Hepatocyte (in vitro differentiated cells): ENCODE measurements around the gene PHF10. TPM values are rescaled to one million over a fixed set of nuclear protein-coding genes. Genes with fewer than 3 reads are reported as not detected.

Source experiments
- DNase-seq: peaks from one replicate; pipeline ENCODE4 v3.0.0-alpha.2; 2016; ENCODE audit warnings: low spot score
- H2AFZ ChIP-seq: fragments of 200-600 bp; sonication (generic); 2 replicates; pipeline ENCODE4 v1.6.0; 2016; ENCODE audit warnings: antibody characterized with exemption, mild to moderate bottlenecking
- H3K27ac ChIP-seq: fragments of 200-600 bp; sonication (generic); 2 replicates; pipeline ENCODE4 v1.5.1; 2016; ENCODE audit warnings: mild to moderate bottlenecking
- H3K27me3 ChIP-seq: fragments of 200-600 bp; sonication (generic); 2 replicates; pipeline ENCODE4 v1.6.1; 2016
- H3K36me3 ChIP-seq: fragments of 200-600 bp; sonication (generic); replicated peaks from 2 replicates; pipeline ENCODE4 v1.5.1; 2016; ENCODE audit warnings: low read depth; ENCODE audit not compliant: insufficient read depth
- H3K4me1 ChIP-seq: fragments of 200-600 bp; sonication (generic); 2 replicates; pipeline ENCODE4 v1.5.1; 2016; ENCODE audit warnings: mild to moderate bottlenecking, moderate library complexity; ENCODE audit not compliant: insufficient read depth
- H3K4me2 ChIP-seq: fragments of 200-600 bp; sonication (generic); 2 replicates; pipeline ENCODE4 v1.6.0; 2016
- H3K4me3 ChIP-seq: fragments of 200-600 bp; sonication (generic); 2 replicates; pipeline ENCODE4 v1.5.1; 2016; ENCODE audit warnings: mild to moderate bottlenecking
- H3K79me2 ChIP-seq: fragments of 200-600 bp; sonication (generic); 2 replicates; pipeline ENCODE4 v1.6.0; 2017; ENCODE audit warnings: mild to moderate bottlenecking
- H3K9me2 ChIP-seq: fragments of 200-600 bp; sonication (generic); replicated peaks from 2 replicates; pipeline ENCODE4 v1.6.0; 2017; ENCODE audit warnings: mild to moderate bottlenecking; ENCODE audit not compliant: insufficient read depth
- H3K9me3 ChIP-seq: fragments of 200-600 bp; sonication (generic); 2 replicates; pipeline ENCODE4 v1.5.1; 2016; ENCODE audit warnings: low read depth, mild to moderate bottlenecking
- H4K20me1 ChIP-seq: fragments of 200-600 bp; sonication (generic); 2 replicates; pipeline ENCODE4 v1.6.0; 2016; ENCODE audit warnings: mild to moderate bottlenecking; ENCODE audit not compliant: insufficient read depth, poor library complexity, severe bottlenecking
- CTCF ChIP-seq: fragments of 200-600 bp; sonication (generic); IDR thresholded peaks from 2 replicates; pipeline ENCODE4 v1.5.1; 2016; ENCODE audit warnings: antibody characterized with exemption, mild to moderate bottlenecking; ENCODE audit not compliant: poor library complexity
- EZH2 ChIP-seq: fragments of 200-600 bp; sonication (generic); IDR thresholded peaks from 2 replicates; pipeline ENCODE4 v1.6.1; 2016; ENCODE audit warnings: antibody characterized with exemption, mild to moderate bottlenecking, borderline replicate concordance
- EZH2phosphoT487 ChIP-seq: fragments of 200-600 bp; sonication (generic); IDR thresholded peaks from one replicate; pipeline ENCODE4 v1.6.1; 2018; ENCODE audit warnings: antibody characterized with exemption, mild to moderate bottlenecking, low read depth, moderate library complexity; ENCODE audit not compliant: unreplicated experiment, severe bottlenecking
- WGBS: methylation state at CpG from one replicate; pipeline ENCODE4 v1.1.6; 2016; ENCODE audit warnings: low lambda C conversion rate; ENCODE audit errors: missing lambda C conversion rate; 5-methylcytosine and 5-hydroxymethylcytosine counted together
- polyA plus RNA-seq: library from polyadenylated mRNA; unstranded; fragments of >200 nt; fragmentation: Nextera tagmentation; extraction: Ambion mirVana; gene quantifications from 2 replicates; pipeline ENCODE4 v1.2.1, GENCODE V29; 2016
- total RNA-seq: library from RNA; depleted of rRNA; stranded (reverse); fragments of >200 nt; gene quantifications from 2 replicates; pipeline ENCODE4 v1.2.3, GENCODE V29; 2014

Gene PHF10
- total and polyA plus RNA-seq, 2 experiments from 2014 or later, result 30.1 to 41.8 TPM

- H3K9me3 ChIP-seq, result no peaks in the 10 kb centered on the region
- H3K27ac ChIP-seq, result no peak overlapping the region
- 97% methylated on average over 5 of the region's 5 CpGs for WGBS
- no peak overlapping the region for H2AFZ ChIP-seq
- H4K20me1 ChIP-seq, result no peaks in the 10 kb centered on the region
- H3K36me3 ChIP-seq, result no peaks in the 10 kb centered on the region
- H3K4me2 ChIP-seq, result no peak overlapping the region
- no peak for DNase-seq
- no peaks in the 10 kb centered on the region for H3K9me2 ChIP-seq
- H3K79me2 ChIP-seq, result no peaks in the 10 kb centered on the region
- H3K27me3 ChIP-seq, result no peaks in the 10 kb centered on the region
- TF ChIP-seq EZH2phosphoT487 (no peak), EZH2 (no peak), CTCF (no peak)
- peaks cover 6% of the 10 kb centered on the region for H3K4me1 ChIP-seq
- no peak overlapping the region for H3K4me3 ChIP-seq
Measured at GRCh38 chr6:169671563-169671962, 52.7 kb downstream of the PHF10 start.

- no peaks in the 10 kb centered on the region for H3K9me2 ChIP-seq
- H3K4me1 ChIP-seq, result no peaks in the 10 kb centered on the region
- no peak overlapping the region for H3K4me3 ChIP-seq
- no peaks in the 10 kb centered on the region for H3K27me3 ChIP-seq
- H4K20me1 ChIP-seq, result no peaks in the 10 kb centered on the region
- no peaks in the 10 kb centered on the region for H3K36me3 ChIP-seq
- 88% methylated on average over 7 of the region's 7 CpGs for WGBS
- H3K79me2 ChIP-seq, result no peaks in the 10 kb centered on the region
- DNase-seq, result no peak
- H3K4me2 ChIP-seq, result no peak overlapping the region
- H2AFZ ChIP-seq, result no peak overlapping the region
- no peak overlapping the region for H3K27ac ChIP-seq
- H3K9me3 ChIP-seq, result no peaks in the 10 kb centered on the region
- no peak for TF ChIP-seq CTCF
- TF ChIP-seq EZH2phosphoT487, result no peak
- no peak for TF ChIP-seq EZH2
Measured at GRCh38 chr6:169669889-169670288, 54.4 kb downstream of the PHF10 start.

DNA sequence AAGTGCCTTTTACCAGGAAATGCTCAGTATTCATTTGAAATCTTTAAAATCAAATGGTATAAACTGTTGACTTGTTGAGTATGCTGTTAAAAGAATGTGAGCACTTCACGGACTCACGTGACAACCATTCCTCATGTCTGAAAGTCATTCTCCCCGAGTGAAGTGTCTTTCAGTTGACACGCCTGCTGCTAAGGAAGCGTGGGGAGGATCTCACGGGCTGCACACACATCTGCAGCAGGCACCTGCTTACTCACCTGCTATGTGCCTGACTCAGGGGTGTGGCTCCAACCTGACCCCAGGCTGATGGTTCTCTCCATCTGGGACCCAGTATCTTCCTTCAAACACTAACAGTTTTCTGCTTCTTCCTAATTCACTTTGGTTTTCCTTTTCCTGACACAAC is 55.2 kb downstream of the PHF10 start:
- Histone ChIP-seq H3K4me3 (no peak overlapping the region), H3K9me3 (no peaks in the 10 kb centered on the region), H2AFZ (no peak overlapping the region), H3K27me3 (no peaks in the 10 kb centered on the region), H3K9me2 (no peaks in the 10 kb centered on the region), H3K27ac (no peak overlapping the region), H3K79me2 (no peaks in the 10 kb centered on the region), H3K36me3 (no peaks in the 10 kb centered on the region), H3K4me2 (no peak overlapping the region), H3K4me1 (no peaks in the 10 kb centered on the region), H4K20me1 (no peaks in the 10 kb centered on the region)
- WGBS, result 92% methylated on average over 6 of the region's 6 CpGs
- no peak for TF ChIP-seq CTCF
- no peak for DNase-seq

DNA sequence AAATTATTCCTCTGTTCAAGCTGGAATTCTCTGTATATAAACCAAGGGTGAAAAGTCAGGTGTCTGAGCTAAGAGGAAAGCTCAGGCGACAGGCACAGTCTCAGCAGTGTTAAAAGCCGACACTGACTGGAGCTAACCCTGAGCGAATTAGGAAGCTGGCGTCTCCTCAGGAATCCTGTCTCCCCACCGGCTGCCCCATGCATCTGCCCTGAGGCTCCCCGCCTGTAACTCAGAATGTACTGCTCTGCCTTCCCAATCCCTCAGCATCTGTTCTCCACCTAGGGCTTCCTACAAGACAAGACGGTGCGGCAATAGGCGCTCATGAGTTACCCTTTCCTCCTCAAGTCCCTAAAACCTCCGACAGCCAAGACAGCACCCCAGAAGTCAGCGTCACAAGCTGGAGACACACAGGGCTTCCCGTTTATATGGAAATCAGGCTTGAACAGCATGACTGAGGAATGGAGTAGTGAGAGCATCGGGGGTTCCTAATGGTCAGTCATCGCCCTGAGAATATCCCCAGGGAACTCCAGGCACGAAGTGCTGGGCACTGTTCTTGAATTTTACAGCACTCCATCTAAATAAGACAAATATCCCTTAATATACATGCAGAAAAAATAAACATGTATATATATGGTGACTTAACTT is 56.0 kb downstream of the PHF10 start:
- H4K20me1 ChIP-seq, result no peaks in the 10 kb centered on the region
- H3K4me1 ChIP-seq, result no peaks in the 10 kb centered on the region
- DNase-seq, result no peak
- no peaks in the 10 kb centered on the region for H3K27me3 ChIP-seq
- H3K4me2 ChIP-seq, result no peak overlapping the region
- no peaks in the 10 kb centered on the region for H3K79me2 ChIP-seq
- H3K27ac ChIP-seq, result no peak overlapping the region
- WGBS, result 91% methylated on average over 15 of the region's 15 CpGs
- H2AFZ ChIP-seq, result no peak overlapping the region
- H3K36me3 ChIP-seq, result no peaks in the 10 kb centered on the region
- H3K4me3 ChIP-seq, result no peak overlapping the region
- no peaks in the 10 kb centered on the region for H3K9me3 ChIP-seq
- no peak for TF ChIP-seq EZH2
- no peak for TF ChIP-seq CTCF
- no peak for TF ChIP-seq EZH2phosphoT487
- H3K9me2 ChIP-seq, result no peaks in the 10 kb centered on the region
